Activated T-helper 1 cell treated with Interleukin-2 at 50 U/mL for 16 hours (primary cell): ENCODE data around the gene FGF14.
"Not testable (repeated sequence)": the region's sequence is repeated elsewhere in the genome, so short reads cannot be mapped to it uniquely, and the experiment has no call there.

ENCODE experiments used
- DNase-seq: peaks from one replicate; pipeline ENCODE4 v3.0.0-alpha.2; 2020; ENCODE audit warnings: low read depth

Gene FGF14

DNA sequence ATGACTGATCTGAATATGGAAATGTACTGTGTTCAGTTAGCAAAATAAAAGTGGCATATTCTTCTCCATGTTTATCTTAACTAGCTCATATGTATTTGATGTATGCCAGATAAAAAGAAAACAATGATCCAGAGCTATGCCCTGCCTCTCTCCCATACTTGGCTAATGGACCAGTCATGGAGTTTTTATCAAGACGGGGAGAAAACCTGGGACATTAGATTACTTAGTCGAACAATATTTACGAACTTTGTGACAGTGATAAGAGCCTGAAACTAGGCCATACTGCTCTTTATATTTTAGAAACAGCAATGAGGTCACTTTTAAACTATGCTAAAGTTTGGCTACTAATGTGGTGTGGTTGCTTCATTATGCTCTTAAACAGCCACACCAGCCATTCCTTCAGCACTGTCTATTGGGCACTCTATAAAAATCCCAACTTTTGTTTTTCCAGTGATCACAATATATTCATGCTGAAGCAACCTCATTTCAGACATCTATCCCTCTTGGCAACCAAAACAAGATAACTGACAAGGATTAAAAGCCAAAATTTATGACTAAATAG lies 265.0 kb downstream of the FGF14 start:
- DNase-seq, result no peak

DNA sequence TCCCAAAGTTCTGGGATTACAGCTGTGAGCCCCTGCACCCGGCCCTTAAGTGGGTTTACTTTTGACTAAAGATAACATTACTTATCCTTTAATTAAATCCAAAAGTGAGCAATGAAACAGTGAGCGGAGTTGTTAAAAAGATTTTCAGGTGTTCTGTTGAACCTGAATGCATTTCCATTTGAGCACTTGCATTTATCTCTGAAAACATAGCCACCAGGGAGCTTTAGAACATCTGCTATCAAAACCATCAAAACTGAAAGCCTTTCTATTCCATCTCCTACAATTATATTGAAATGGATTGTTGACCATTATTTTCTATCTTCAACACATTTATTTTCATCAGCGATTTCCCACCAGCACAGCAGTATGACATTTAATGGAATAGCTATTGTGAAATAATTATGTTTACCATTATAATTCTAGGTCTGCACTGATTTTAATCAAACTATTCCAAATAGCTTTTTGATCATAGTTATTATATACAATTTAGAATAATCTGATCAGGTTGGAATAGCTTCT lies 269.0 kb downstream of the FGF14 start:
- DNase-seq, result no peak

DNA sequence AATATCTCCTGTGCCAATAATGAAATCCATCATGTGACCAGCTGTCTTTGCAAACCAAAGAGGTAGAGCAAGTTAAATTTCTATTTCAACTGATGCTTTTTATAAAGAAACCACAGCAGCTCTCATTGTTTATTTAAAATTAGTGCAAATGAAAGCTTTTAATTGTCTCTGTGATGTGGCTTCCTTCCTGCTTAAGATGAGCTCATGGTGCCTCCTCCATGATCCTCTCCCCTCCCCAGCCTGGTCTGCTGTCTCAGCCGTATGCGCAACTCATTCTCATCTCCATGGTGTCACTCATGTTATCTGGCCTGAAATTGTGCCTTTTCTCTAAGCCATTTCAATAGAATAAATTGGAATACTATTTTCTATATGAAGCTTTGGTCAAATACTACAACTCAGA lies 270.6 kb downstream of the FGF14 start:
- DNase-seq, result no peak

DNA sequence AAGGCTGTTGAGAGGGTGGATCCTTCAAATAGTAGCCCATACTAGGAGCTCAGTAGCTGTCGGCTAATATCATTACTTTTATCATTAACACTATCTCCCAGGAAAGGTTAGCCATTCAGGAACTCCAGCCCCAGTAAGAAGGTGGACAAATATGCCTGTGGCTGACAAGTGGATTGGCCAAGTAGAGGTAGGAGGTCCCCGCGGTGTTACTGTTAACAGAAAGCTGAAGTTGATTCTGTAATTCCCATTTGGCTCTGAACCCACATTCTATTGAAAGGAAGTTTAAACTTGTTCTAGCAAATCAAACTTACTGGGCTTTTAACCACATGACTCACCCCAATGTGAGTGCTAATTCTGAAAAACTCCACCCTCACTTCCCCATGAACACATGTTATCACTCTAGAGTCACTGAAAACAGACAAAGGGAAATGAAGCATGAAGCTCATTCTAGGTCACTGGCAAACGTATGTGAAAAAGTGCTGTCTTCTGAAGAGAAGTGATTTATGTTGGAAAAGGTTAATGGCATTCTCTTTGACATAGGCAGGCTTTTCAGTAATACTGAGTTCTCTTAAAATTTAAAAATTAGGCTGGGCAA lies 273.5 kb downstream of the FGF14 start:
- no peak for DNase-seq

DNA sequence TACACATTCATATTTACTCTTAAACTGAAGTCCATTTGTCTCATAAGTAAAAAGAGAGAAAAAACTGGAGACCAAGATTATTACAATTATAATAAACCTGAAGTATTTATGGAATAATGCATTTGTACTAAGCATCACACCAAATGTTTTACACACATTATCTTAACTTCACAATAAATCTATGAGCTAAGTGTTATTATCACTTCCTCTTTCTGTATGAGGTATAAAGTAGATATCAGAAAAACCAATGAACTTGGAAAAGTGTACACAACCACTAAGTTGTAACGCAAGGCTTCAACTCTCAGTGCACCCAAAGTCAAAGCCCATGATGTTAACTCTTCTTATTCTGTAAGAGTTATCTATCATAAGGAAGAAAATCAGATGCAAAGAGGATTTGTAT lies 274.7 kb downstream of the FGF14 start:
- DNase-seq, result no peak

DNA sequence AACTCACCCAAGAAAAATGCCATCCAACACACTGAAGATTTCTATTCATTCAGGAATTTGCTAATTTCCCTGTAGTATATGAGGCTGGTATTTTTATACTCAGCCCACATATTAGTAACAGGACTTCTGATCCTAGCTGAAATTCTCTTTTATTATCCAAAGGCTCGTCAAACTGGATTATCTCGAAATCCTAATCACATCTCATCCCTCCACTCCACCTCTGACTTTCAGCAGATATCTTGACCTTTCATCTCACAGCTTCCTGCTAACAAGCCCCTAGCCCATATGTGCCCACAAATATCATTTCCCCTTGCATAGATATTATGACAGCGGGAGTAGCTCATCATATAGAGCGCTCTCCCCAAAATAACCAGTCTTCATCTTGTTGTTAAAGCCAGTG lies 279.7 kb downstream of the FGF14 start:
- no peak for DNase-seq

DNA sequence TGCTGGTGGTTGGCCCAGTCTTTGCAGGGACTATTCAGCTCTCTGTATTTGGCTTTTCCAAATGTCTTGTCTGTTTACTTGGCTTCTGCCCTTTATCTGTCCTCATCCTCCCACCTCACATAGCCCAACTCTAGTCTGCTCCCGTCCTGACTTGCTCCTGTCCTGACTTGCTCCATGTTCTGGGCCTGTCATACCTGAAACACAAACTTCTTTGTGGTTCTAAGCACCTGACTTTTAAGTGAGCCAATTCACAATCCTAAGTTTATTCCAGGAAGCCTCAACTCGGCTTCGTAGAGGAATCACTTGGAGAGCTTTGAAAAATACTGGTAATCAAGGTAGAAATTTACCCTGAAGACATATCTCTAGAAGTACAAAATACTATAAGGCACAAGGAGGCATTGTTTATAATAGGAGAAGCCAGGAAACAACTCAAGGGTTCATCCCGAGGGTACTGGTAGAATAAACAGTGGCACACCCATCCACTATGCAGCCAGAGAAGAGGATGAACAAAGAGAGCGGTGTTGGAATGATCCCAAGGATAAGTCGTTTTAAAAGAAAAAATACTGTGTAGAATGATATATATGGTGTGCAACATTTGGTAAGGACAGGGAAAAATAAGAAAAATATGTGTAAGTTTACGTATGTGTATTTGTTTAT lies 284.5 kb downstream of the FGF14 start:
- no peak for DNase-seq

DNA sequence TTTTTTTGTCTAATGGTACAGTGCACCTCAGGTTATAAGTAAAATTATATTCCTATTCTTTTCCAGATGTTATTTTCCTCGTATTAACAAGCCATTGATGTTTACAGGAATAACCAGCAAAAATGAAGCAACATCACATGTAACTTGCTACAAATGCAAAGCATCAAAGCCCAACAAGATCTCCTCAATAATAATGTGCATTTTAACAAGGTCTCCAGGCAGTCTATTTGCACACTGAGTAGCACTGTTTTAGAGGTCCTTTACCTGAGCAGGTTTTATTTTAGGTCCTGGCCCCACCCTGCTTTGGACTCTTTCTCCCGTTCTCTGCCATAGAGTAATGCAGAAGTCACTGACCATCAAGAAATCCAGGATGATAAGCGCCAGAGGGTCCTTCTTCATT lies 298.4 kb downstream of the FGF14 start:
- DNase-seq, result no peak

DNA sequence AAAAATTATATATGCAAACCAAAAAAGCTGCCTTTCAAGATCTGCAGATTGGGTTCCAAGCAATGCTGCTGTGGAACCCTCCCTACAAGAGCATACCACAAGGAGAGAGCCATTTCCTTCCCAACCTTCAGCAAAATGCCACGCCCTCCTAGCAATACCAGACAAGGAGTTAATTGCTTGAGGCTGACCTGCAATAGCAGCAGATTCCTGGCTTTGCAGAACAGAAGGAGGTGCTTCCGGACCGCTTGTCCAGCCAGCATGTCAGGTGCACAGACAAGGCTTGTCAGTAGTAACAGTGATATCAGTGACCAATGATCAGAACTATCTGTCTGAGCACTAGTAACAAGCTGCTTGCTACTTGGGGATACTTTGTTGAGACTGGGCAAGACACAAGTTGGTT lies 301.6 kb downstream of the FGF14 start:
- DNase-seq, result no peak

DNA sequence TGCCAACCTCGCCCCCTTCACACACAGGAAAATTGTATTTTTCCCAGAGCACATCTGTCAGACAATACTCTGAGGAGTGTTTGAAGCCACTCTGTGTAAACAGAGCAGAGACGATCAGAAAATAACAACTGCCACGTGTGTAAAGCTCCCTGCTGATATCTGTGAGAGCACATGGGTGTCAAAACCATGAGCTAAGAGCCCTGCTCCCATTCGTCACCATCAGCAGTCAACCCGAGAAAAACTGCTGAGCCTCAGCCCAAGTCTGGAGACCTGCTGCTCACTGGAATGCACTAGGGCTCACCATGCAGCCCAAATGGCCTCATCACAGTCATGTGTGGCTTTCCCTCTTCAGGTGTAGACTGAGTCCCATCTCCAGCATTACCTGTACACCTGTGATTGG lies 304.1 kb downstream of the FGF14 start:
- DNase-seq, result no peak

DNA sequence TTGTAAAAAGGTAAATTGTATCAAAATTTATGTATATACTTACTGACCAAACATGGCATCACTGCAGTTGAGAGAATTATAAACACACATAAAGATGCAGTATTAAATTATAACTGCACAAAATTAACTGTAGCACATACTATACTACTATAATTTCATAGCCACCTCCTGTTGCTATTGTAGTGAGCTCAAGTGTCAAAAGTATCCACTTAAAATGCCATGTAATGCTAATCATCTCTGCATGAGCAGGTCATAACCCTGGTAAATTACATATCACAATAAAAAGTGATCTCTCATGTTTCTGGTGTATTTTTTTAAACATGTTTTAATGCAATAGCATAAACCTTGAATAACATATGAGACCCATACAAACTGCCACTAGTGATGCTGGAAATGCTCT lies 308.6 kb downstream of the FGF14 start:
- DNase-seq, result not testable (repeated sequence)

DNA sequence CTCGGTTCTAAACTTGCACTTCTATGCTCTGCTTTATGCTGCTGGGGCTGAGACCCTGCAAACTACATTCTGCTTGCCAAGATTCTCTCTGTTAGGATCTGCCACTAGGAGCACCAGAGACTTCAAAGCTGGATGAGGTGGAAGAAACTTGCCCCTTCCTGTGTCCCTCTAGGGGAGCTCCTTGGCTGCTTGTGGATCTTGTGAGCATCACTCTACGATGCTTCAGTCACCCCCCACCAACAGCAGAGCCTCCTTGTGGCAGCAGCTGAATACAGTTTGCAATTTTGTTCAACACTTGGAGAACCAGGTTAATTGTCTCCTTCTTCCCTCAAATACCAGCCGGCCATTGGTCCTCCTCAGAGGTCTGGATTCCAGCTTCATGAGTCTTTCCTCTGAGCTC lies 310.6 kb downstream of the FGF14 start:
- DNase-seq, result no peak

DNA sequence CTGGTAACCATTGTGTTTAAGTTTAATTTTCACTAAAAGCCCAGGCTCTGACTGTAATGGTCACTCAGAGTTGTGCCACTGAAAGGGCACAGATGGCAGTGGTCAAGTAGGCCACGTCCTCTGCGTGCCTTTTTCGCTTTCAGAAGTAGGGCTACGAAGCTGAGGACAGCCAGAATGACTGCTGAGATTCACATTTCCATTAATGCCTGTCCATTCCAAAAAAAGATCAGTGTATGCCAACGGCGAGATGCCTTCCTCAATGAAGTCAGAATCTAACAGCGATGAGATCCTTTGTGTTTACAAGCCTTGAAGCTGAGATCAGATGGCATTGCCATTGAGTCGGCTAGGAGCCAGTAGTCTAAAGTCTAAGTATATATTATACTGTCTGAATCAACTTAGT lies 311.3 kb downstream of the FGF14 start:
- DNase-seq, result no peak

DNA sequence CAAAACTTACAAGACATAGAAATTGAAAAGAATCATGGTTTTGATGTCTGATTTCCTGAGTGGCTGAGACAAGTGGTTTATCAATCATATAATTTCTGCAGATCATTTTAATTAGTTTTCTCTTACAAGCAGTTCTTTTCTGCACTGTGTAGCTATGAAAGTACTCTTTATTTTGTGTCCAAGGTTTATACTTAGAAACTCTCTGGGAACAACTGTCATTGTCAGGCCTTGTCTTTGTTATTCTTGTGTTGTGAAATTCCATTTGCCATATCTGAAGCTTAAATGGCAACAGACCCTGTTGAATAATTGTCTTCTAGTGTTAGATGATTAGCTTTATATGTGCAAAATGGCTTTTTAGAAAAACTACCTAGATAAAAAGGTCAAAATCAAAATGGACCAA lies 312.1 kb downstream of the FGF14 start:
- no peak for DNase-seq

DNA sequence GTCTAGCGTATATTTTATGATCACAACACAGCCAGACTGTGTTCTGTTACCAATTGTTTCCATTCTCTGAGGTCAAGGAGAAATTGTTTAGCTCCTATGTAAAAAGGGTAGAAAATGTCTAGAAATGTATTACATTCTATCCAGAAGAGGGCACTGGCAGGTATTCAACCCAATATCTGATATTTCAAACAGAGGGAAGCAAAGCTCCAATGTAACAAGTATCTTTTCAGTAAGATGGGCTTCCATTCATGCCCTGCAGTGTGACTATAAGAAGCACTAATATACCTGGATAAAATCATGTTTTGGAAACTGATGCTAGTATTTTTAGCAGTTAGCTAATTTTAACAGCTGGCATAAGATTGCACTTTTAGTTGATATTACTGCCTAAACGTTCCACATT lies 312.7 kb downstream of the FGF14 start:
- DNase-seq, result no peak

DNA sequence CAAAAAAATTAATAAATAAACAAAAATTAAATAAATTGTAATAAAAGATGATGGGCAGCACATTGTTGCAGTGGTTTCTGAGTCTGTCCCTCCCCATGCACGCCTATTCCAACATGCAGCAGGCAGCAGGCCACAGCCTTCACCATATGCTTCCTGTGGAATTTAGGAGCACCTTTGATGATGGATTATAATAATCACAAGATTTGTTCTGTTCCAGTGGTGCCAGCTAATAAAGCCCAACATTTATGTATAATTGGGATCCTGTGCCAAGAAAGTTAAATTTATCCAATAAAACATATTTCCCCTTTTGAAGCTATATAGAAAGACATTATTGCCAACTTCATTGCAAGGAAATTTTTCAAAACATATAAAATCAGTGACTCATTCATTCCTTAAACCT lies 328.6 kb downstream of the FGF14 start:
- no peak for DNase-seq

DNA sequence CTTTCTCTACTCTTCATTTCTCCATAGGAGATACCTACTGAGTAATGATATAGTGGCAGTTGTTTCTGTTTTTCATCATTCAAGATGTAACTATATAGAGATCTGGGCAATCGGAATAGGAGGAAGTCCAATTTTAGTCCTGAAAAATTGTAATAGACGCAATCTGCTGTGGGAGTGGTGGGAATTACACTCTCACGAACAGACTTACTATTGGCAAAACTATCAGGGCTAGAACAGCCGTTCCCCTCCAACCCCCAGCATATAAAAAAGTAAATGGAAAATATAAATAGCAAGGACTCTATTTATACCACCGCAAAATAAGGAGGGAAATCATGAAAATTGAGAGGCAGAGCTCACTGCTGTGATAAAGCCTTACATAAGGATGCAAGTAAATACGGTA lies 330.1 kb downstream of the FGF14 start:
- no peak for DNase-seq

DNA sequence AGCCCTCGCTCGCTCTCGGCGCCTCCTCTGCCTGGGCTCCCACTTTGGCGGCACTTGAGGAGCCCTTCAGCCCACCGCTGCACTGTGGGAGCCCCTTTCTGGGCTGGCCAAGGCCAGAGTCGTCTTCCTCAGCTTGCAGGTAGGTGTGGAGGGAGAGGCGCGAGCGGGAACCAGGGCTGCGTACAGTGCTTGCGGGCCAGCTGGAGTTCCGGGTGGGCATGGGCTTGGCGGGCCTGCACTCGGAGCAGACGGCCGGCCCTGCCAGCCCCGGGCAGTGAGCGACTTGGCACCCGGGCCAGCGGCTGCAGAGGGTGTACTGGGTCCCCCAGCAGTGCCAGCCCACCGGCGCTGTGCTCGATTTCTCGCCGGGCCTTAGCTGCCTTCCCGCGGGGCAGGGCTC lies 333.5 kb downstream of the FGF14 start:
- not testable (repeated sequence) for DNase-seq

DNA sequence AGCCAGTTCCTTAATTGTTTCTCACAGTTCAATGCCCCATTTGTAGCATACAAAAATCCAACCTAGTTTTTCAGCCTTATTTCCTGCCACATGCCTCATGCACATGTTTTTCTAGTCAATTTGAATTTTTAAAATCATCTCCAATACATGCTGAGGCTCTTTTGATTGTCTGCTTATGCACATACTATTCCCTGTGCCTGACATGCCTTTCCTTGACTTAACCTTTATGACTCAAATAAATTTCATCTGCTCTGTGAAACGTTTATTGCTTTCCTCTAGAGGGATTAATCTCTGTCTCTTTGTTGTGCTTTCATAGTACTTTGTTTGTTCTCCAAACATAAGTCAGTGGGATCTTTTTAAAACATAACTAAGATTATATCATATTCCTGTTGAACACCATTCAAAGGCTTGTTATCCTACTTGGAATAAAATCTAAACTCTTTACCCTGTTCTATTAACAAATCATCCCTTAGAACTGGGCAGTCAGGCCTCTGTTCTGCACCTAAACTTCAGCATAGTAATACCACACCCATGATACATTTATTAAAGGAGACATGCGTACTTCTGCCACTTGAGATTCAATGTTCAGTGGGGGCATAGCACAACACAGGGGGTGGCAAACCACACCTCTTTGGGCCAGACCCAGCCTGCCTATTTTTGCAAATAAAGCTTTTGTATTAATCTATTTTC lies 346.6 kb downstream of the FGF14 start:
- DNase-seq, result no peak

DNA sequence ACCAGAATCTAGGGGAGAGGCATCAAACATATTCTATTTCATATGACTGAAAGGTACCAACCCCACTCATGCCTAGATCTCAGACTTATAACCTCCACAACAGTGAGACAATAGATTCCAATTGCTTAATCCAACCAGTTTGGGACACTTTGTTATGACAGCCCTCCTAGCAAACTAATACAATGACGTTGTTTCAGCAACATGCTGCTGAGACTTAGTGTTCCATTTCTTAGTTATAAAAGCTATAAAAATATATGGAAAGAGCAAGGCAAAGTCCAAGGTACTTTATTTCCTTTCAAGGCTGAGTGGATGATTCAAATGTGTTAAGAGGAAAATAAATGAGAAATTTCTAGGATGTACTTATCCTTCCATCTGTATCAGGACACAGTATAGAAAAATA lies 352.0 kb downstream of the FGF14 start:
- DNase-seq, result no peak

DNA sequence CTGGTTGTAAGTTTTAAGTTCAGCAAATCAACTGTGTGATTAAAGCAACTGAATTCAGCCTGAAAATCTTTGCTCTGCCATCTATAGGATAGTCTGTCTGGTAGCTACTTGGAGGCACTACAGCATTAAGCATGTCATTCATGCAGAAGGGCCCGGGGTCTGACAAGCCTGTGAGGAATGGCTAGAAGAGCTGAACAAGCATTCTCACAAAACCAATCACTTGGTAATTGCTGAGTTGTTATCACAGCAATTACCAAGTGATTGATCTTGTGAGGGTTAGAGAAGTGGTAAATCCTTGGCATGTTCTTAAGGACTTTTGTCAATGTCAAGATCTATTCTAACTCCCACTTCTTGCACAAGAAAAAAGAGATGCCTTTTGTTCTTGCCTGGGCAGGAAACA lies 356.1 kb downstream of the FGF14 start:
- DNase-seq, result no peak

DNA sequence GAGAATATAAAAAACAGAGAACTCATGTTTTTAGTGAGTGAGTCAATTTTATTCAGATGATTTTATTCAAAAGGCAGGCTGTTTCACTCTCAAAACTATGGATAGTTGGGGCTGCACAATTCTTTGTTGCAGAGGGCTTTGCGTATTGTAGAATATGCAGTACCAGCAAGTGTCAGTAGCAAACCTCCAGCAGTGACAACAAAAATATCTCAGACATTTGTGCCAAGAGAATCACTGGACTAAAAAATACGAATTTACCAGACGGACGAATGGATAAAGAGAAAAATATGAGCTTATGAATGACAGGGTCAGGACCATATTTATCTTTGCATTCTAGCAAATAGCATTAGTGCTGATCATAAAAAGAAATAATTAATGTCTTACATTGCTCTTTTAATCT lies 359.1 kb downstream of the FGF14 start:
- DNase-seq, result no peak

DNA sequence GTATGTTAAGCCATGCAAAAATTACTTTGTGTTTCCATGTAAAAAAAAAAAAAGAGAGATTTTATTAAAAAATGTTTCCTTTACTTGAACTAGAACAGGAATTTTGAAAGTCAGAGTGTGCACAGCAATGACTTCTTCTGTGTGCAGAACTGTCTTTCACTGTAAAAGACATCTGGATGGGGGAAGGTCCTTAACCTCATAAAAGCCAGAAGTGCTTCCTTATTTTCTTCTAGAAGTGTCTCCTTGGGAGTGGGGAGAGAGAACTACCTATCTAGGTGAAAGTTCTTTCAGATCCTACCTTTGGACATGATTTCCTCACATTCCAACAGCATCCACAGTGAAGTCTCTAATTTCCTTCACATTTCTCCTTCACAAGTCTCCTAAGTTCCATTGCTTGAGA lies 360.3 kb downstream of the FGF14 start:
- no peak for DNase-seq
